IPS DF 6.9 (cell line): Measurements from ENCODE around the gene MCC.

Experiments
- DNase-seq: peaks from one replicate; pipeline ENCODE4 v3.0.0-alpha.2; 2013; ENCODE audit warnings: low read depth, low spot score
- H3K27ac ChIP-seq: one replicate; pipeline ENCODE4 v1.5.1; 2013; ENCODE audit warnings: low read length, control low read depth
- H3K27me3 ChIP-seq: 2 replicates; pipeline ENCODE4 v1.6.1; 2013; ENCODE audit warnings: mild to moderate bottlenecking, low read length; ENCODE audit not compliant: control insufficient read depth, insufficient read depth
- H3K36me3 ChIP-seq: 2 replicates; pipeline ENCODE4 v1.6.1; 2013; ENCODE audit warnings: low read length; ENCODE audit not compliant: control insufficient read depth, insufficient read depth
- H3K4me1 ChIP-seq: 2 replicates; pipeline ENCODE4 v1.6.1; 2013; ENCODE audit warnings: low read length; ENCODE audit not compliant: control insufficient read depth, insufficient read depth
- H3K4me3 ChIP-seq: 2 replicates; pipeline ENCODE4 v1.5.1; 2013; ENCODE audit warnings: mild to moderate bottlenecking, low read length
- H3K9me3 ChIP-seq: 2 replicates; pipeline ENCODE4 v1.6.1; 2013; ENCODE audit warnings: low read length, inconsistent platforms; ENCODE audit not compliant: control insufficient read depth, insufficient read depth
- WGBS: extraction: QIAGEN DNeasy Blood & Tissue Kit; methylation state at CpG from one replicate; pipeline ENCODE4 v1.1.7; 2013; ENCODE audit warnings: mixed read lengths, missing lambda C conversion rate; ENCODE audit not compliant: insufficient read length, insufficient coverage; 5-methylcytosine and 5-hydroxymethylcytosine counted together

MCC gene

DNA sequence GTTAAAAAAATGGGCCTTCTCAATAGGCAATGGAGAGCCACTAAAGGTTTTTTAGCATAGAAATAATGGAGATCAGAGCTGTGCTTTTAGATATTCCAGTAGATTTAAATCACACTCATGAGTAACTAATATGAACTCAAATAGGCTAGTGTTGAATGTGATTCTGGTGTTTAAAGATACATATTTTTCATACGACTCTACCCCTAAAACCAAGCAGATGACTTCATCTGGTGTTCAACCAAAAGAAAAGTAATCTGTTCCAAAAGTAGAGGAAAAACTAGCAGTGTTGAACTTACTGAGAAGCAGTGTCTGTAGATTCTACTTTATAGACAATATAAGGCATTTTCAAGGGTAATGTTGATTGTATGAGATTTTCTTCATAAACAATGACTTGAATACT, 191.6 kb downstream of the MCC start:
- no peak overlapping the region for H3K27ac ChIP-seq
- peaks cover 6% of the 10 kb centered on the region for H3K4me1 ChIP-seq
- H3K4me3 ChIP-seq: no peak overlapping the region
- no CpG with 5 or more reads among the region's 1 CpG for WGBS
- no peak for DNase-seq
- no peaks in the 10 kb centered on the region for H3K9me3 ChIP-seq
- H3K36me3 ChIP-seq: no peaks in the 10 kb centered on the region
- H3K27me3 ChIP-seq: 0 out of 2 replicates have a peak, but pooled peaks cover 1% of the 10 kb centered on the region

DNA sequence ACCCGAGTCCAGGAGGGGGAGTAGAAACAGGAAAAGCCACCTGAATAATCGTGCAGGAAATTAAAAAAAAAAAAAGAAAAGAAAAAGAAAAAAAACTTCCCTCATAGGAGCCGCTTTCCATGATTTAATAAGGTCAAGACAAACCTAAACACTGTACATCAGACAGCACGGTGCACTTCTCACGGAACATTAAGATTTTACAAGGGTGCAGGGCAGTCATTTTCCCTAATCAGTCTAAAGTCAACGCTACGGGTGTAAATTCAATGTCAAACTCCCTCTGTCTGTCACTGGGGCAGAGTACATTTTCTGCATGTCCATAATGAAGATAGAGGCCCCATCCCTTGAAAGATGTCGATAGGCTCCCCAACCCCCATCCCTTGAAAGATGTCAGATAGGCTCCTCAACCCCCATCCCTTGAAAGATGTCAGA, 193.1 kb downstream of the MCC start:
- WGBS: no CpG with 5 or more reads among the region's 8 CpGs
- H3K27ac ChIP-seq: no peak overlapping the region

DNA sequence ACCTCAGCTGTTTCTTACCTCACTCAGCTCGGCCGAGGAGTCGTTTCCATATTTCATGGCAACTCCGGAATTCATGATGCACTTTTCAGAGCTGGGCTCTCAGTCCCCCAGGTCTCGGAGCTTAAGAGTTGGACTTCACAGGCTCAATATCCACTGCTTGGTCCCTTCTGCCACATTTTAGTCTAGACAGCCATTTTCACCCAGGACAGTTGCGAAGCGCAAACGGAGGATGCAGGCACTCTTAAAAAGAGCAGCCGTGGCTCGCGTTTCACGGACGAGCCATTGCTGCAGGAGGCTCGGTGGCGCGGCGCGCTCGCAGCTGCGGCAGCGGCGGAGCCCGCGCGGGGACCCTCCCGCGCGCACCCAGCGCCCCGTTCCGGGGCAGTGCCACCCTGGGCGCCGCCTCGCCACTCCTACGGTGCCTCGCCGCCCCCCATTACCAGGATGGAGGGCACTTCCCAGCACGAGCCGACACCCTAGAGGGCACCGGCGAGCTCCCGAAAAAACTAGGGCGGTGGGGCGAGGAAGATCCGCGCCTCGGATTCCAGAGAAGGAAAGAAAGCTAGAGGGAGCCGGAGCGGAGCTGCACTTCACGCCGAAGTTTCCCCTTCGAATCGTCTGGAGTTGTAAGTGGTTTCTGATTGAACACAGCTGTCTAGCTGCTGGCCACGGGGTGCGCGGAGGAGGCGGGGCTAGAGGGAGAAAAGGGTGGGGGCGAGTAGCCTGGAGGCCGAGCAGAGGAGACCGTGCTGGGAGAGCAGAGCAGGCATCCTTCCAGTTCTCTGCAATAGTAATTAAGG, 193.7 kb downstream of the MCC start:
- DNase-seq: no peak
- no peaks in the 10 kb centered on the region for H3K36me3 ChIP-seq
- peak overlapping the region; percentile 75 for H3K4me3 ChIP-seq
- WGBS: no CpG with 5 or more reads among the region's 60 CpGs
- 0 out of 2 replicates have a peak, but pooled peaks cover 1% of the 10 kb centered on the region for H3K27me3 ChIP-seq
- peaks cover 9% of the 10 kb centered on the region for H3K4me1 ChIP-seq
- H3K9me3 ChIP-seq: no peaks in the 10 kb centered on the region
- H3K27ac ChIP-seq: no peak overlapping the region

More for the DNA sequence above, 193.1 kb downstream of the MCC start:
- Histone ChIP-seq H3K27me3 (0 out of 2 replicates have a peak, but pooled peaks cover 1% of the 10 kb centered on the region), H3K4me3 (peak overlapping the region; percentile 75; the same call in 1 of the 2 replicates), H3K9me3 (no peaks in the 10 kb centered on the region), H3K36me3 (no peaks in the 10 kb centered on the region), H3K4me1 (peaks cover 9% of the 10 kb centered on the region)
- no peak for DNase-seq

DNA sequence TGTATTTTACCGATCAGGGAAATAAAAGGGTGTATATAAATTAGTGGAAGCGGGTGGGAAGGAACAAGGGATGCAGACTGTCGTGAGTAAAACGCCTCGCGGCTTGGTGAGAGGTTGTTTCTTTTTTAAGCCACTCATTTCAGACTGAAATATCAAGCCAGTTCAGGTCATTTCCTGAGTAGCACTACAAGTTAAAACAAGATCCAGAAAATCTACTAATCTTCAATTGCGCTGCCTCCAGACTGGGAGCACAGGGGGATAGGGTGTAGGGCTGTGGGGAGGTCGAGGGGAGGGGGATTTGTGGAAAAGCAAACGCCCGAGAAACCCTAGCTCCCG, 194.3 kb downstream of the MCC start:
- Histone ChIP-seq H3K9me3 (no peaks in the 10 kb centered on the region), H3K4me1 (peaks cover 9% of the 10 kb centered on the region), H3K27me3 (0 out of 2 replicates have a peak, but pooled peaks cover 1% of the 10 kb centered on the region), H3K27ac (no peak overlapping the region), H3K4me3 (peak overlapping the region; percentile 75; the same call in 1 of the 2 replicates), H3K36me3 (no peaks in the 10 kb centered on the region)
- no CpG with 5 or more reads among the region's 11 CpGs for WGBS
- no peak for DNase-seq

DNA sequence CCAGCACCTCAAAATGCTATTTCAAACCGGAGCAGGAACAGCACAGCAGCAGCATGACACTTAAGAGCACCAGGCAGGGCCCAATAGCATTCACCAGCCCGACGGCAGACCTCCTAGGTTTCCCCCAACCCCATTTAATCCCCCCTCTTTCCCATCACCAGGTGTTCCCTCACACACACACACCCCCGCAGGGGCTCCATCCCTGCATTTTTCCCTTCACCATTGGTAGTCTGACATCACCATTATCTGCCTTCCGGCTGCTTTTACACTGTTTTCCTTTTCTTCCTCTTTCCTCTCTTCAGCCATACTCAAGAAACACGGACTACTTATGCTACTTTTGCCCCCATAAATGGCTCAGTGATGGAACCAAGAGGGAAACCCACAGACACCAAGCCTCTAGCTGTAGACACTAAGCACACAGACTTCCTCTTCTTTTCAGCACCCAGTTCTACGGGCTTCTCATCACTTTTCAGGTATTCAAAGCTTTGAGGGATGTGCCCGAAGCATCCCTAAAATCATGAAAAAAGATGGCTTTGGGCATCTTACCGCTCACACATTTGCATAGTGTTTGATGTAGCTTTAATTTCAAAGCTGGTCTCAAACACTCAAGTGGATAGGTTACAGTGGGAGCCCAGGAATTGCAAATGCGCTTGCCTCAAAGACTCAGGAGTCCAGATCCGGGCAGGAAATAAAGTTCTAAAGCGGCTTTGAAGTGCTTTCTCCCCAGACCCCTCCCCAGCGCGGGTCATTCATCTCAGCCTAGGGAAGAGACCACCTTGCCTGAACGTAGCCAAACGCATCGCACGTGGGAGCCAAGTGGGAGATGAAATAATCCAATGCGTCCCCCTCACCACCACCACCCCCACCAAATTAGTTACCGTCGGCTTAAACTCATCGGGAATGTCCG, 194.9 kb downstream of the MCC start:
- peak overlapping the region; percentile 75; the same call in 1 of the 2 replicates for H3K4me3 ChIP-seq
- DNase-seq: no peak
- no peak overlapping the region for H3K27ac ChIP-seq
- 0 out of 2 replicates have a peak, but pooled peaks cover 1% of the 10 kb centered on the region for H3K27me3 ChIP-seq
- no peaks in the 10 kb centered on the region for H3K9me3 ChIP-seq
- WGBS: no CpG with 5 or more reads among the region's 23 CpGs
- H3K4me1 ChIP-seq: peaks cover 9% of the 10 kb centered on the region
- no peaks in the 10 kb centered on the region for H3K36me3 ChIP-seq

DNA sequence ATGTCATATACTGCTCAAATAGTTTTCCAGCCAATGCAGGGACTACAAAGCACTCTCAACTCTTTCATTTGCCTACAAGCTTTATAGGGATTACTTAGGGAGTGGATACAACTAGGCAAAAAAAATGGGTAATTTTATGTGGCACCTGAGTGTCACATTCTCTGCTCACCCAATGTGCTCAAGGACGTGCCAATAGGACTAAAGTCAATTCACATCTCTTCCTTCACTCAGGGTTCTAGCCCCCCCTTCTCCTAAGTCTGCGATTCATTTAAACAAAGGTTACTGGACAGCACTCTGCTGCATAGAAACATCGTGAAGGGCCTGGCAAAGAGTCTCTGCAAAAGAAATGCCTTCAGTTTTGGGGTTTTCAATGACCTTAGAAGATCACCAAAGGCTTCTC, 195.8 kb downstream of the MCC start:
- Histone ChIP-seq H3K27me3 (0 out of 2 replicates have a peak, but pooled peaks cover 1% of the 10 kb centered on the region), H3K4me1 (peaks cover 9% of the 10 kb centered on the region), H3K27ac (no peak overlapping the region), H3K4me3 (no peak overlapping the region), H3K36me3 (no peaks in the 10 kb centered on the region), H3K9me3 (no peaks in the 10 kb centered on the region)
- WGBS: no CpG with 5 or more reads among the region's 3 CpGs
- DNase-seq: no peak

DNA sequence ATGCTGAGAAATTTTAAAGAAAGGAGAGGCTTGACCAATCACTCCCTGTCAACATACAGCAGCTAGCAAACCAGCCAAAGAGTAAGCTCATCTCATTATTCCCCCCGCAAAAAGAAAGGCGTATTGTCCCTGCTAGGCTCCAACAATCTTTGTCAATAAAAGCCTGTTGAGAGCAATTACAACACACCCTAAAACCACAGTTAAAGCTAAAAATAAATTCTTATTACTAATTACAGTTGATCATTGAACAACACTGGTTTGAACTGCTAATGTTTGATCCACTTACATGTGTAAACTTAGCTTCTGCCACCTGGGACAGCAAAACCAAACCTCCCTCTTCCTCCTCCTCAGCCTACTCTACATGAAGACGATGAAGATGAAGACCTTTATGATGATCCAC, 204.7 kb downstream of the MCC start:
- no peak overlapping the region for H3K27ac ChIP-seq
- H3K9me3 ChIP-seq: no peaks in the 10 kb centered on the region
- no CpG with 5 or more reads among the region's 3 CpGs for WGBS
- no peaks in the 10 kb centered on the region for H3K36me3 ChIP-seq
- no peaks in the 10 kb centered on the region for H3K4me1 ChIP-seq
- H3K27me3 ChIP-seq: no peaks in the 10 kb centered on the region
- H3K4me3 ChIP-seq: no peak overlapping the region
- no peak for DNase-seq

DNA sequence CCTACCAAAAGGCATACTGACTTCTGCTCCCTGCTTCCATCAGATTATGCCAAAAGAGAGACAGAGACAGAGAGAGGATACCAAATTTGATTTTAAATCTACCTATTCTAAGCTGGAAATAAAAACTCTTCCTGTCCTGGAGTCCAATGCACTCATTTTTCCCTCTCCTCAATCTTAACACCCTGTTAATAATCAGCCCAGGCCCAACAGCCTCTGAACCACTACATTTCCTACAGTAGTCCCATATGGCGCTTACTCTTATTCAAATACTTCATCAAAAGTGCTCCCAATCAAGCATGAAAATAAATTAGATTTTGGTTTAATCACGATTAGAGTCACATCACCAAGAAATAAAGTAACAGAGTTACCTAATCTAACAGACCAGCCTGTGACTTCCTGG, 205.8 kb downstream of the MCC start:
- DNase-seq: no peak
- Histone ChIP-seq H3K27me3 (no peaks in the 10 kb centered on the region), H3K9me3 (no peaks in the 10 kb centered on the region), H3K4me1 (no peaks in the 10 kb centered on the region), H3K36me3 (no peaks in the 10 kb centered on the region), H3K27ac (no peak overlapping the region), H3K4me3 (no peak overlapping the region)
- no CpG with 5 or more reads among the region's 2 CpGs for WGBS

DNA sequence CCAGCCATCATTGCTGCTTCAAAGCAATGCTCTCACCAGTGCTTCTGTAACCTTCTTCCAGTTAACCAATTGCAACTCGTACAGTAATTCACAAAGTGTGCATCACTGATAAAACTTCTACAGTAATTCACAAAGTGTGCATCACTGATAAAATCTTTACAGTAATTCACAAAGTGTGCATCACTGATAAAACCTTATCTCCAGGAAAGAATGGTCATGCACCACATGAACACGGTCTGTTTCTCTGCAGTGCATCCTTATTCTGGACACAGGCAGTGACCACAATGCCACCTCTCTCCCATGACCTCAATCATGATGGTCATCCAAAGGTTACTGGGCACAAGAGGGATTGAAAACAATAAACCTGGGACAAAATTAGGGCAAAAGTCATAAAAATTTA, 207.1 kb downstream of the MCC start:
- no CpG with 5 or more reads among the region's 2 CpGs for WGBS
- no peaks in the 10 kb centered on the region for H3K9me3 ChIP-seq
- no peak overlapping the region for H3K27ac ChIP-seq
- no peaks in the 10 kb centered on the region for H3K4me1 ChIP-seq
- no peak for DNase-seq
- H3K27me3 ChIP-seq: no peaks in the 10 kb centered on the region
- H3K36me3 ChIP-seq: no peaks in the 10 kb centered on the region
- H3K4me3 ChIP-seq: no peak overlapping the region

DNA sequence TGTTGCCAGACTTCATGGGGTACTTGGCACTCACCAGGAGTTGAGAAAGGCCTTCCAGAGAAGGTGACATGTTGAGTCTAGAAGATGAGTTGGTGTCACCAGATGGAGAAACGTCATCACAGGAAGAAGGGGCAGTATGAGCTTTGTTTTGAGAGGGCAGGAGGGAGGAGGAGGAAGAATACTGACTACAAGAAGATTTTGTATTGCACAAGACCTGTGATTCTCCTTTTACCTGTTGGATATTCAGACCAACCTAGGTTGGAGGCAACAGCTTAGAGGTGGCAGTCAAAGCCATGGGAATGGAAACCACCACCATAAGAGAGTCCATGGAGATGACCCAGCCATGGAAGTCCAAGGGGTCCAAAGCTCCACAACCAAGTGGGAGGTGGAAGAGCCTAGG, 207.7 kb downstream of the MCC start:
- Histone ChIP-seq H3K27ac (no peak overlapping the region), H3K4me1 (no peaks in the 10 kb centered on the region), H3K36me3 (no peaks in the 10 kb centered on the region), H3K27me3 (no peaks in the 10 kb centered on the region), H3K4me3 (no peak overlapping the region), H3K9me3 (no peaks in the 10 kb centered on the region)
- no peak for DNase-seq
- no CpG with 5 or more reads among the region's 1 CpG for WGBS
